ENCODE data around the gene DPYSL3. TPM values are rescaled to one million over a fixed set of nuclear protein-coding genes. Genes with fewer than 3 reads are reported as not detected.
A peak's percentile ranks its signal among the peaks of the same experiment; 100 is the strongest.

The DPYSL3 gene
- total RNA-seq, 1 donor from 2014 or later = 165 TPM

DNA sequence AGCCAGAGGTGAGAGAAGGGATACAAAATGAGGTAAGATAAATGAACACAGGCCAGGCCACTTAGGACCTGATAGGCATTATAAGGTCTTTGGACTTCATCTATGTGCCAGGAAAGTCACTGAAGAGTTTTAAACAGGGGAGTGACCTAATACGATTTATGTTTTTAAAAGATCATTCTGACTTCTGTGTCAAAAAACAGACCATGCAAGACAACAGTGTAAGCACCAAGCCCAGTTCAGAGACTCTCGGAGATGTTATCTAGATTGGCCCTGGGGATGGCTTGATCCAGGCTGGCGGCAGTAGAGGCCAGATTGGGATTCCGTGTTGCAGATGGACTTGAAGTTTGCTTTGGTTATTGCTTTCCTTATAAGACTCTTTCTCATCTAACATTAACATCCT is 43.0 kb upstream of the DPYSL3 start:
- Mint-ChIP-seq H3K9me3 (peaks cover 8% of the 10 kb centered on the region), H3K36me3 (peaks cover 3% of the 10 kb centered on the region), H3K4me3 (no peak overlapping the region), H3K4me1 (peaks cover 37% of the 10 kb centered on the region), H3K27me3 (ENCODE audit: low read depth) (no peaks in the 10 kb centered on the region), H3K27ac (peak overlapping the region; percentile 98)
- TF ChIP-seq, protein P1, sequence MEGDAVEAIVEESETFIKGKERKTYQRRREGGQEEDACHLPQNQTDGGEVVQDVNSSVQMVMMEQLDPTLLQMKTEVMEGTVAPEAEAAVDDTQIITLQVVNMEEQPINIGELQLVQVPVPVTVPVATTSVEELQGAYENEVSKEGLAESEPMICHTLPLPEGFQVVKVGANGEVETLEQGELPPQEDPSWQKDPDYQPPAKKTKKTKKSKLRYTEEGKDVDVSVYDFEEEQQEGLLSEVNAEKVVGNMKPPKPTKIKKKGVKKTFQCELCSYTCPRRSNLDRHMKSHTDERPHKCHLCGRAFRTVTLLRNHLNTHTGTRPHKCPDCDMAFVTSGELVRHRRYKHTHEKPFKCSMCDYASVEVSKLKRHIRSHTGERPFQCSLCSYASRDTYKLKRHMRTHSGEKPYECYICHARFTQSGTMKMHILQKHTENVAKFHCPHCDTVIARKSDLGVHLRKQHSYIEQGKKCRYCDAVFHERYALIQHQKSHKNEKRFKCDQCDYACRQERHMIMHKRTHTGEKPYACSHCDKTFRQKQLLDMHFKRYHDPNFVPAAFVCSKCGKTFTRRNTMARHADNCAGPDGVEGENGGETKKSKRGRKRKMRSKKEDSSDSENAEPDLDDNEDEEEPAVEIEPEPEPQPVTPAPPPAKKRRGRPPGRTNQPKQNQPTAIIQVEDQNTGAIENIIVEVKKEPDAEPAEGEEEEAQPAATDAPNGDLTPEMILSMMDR (IDR thresholded peaks at IDR 0.05; ENCODE audit: unreplicated experiment) = no peak
- DNase-seq (ENCODE audit: low spot score in 2 of 2, unreplicated experiment in 2 of 2) = no peak

DNA sequence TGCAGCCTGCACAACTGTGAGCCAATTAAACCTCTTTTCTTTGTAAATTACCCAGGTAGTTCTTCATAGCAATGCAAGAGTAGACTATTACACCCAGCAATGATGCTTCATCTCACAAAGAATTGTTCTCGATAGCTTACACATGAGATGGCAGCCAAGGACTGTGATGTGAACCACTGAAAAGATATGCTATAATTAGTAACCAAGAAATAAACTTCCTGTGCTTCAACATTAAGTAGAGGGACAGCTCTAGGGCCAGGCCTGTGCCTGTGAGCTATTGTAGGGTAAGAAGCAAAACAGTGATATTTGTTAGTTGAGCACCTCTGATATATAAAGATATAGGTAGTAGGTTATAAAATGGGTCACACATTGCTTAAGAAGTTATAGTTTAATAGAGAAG is 41.8 kb upstream of the DPYSL3 start:
- no peak for DNase-seq (ENCODE audit: low spot score in 2 of 2, unreplicated experiment in 2 of 2)
- TF ChIP-seq, protein P1 (IDR thresholded peaks at IDR 0.05; ENCODE audit: unreplicated experiment) = no peak
- Mint-ChIP-seq H3K4me1 (peaks cover 31% of the 10 kb centered on the region), H3K27ac (peak overlapping the region; percentile 6), H3K27me3 (ENCODE audit: low read depth) (no peaks in the 10 kb centered on the region), H3K4me3 (no peak overlapping the region), H3K36me3 (peaks cover 3% of the 10 kb centered on the region), H3K9me3 (peaks cover 8% of the 10 kb centered on the region)

DNA sequence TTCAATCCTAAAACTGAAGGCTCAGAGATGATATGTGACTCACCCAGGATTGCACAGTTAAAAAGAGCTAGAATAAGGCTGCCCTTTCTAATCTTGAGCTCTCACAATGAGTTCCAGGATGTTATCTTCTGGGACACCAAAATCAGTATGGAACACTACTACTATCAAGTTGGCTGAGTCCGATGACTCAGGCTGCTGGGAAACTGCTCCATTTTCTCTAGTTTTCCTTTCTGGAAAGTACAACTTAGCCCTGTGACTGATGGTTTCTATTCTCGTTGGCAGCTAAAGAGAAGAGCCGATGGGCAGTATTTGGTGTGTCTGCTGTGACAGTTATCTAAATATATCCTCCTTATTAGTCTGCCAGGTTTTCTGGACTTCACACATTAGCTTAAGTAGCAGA is 37.9 kb upstream of the DPYSL3 start:
- H3K27ac Mint-ChIP-seq = no peak overlapping the region
- DNase-seq (ENCODE audit: low spot score in 2 of 2, unreplicated experiment in 2 of 2) = no peak
- TF ChIP-seq, protein P1 (IDR thresholded peaks at IDR 0.05; ENCODE audit: unreplicated experiment) = no peak
- H3K27me3 Mint-ChIP-seq (ENCODE audit: low read depth) = no peaks in the 10 kb centered on the region
- peaks cover 4% of the 10 kb centered on the region for H3K4me1 Mint-ChIP-seq
- H3K36me3 Mint-ChIP-seq = peaks cover 3% of the 10 kb centered on the region
- peaks cover 8% of the 10 kb centered on the region for H3K9me3 Mint-ChIP-seq
- H3K4me3 Mint-ChIP-seq = no peak overlapping the region

DNA sequence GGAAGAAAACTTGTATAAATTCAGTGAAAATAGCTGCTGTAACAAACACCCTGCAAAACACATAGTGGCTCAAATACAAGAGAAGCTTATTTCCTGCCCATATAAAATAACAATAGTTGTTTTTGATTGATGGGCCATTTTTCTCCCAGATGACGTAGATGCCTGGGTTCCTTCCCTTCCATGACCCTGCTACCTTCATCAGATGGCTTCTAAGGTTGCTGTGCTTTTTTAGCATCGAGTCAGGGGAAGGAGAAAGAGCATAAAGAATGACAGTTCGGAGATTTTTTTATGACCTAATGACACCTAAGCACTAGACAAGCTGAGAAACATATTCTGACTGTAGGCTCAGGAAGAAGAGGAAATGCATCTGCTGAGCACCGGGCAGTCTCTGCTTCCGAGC is 34.7 kb upstream of the DPYSL3 start:
- DNase-seq (ENCODE audit: low spot score in 2 of 2, unreplicated experiment in 2 of 2) = no peak
- TF ChIP-seq, protein P1 (IDR thresholded peaks at IDR 0.05; ENCODE audit: unreplicated experiment) = no peak
- H3K27me3 Mint-ChIP-seq (ENCODE audit: low read depth) = no peaks in the 10 kb centered on the region
- peaks cover 4% of the 10 kb centered on the region for H3K9me3 Mint-ChIP-seq
- H3K36me3 Mint-ChIP-seq = peaks cover 1% of the 10 kb centered on the region
- H3K27ac Mint-ChIP-seq = no peak overlapping the region
- H3K4me3 Mint-ChIP-seq = no peak overlapping the region
- no peaks in the 10 kb centered on the region for H3K4me1 Mint-ChIP-seq

DNA sequence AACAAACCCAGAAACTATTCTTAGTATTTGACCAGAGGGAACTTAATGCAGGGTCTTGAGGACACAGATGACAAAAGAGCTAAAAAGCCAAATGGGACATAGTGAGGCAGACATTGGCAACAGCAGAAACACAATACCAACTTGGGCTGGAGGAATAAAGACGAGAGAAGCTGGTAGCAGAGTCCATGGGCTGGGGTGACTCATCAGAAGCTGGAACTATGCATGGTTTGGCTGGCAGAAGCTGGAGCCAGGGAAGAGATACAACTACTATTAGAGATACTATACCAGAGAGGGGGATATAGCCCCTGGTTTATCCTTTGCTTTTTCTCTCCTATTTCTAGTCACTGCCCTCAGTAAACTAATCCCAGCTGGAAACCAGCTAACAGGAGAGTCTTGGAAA is 29.2 kb upstream of the DPYSL3 start:
- peaks cover 29% of the 10 kb centered on the region for H3K4me1 Mint-ChIP-seq
- H3K36me3 Mint-ChIP-seq = no peaks in the 10 kb centered on the region
- no peak overlapping the region for H3K4me3 Mint-ChIP-seq
- H3K9me3 Mint-ChIP-seq = no peaks in the 10 kb centered on the region
- H3K27me3 Mint-ChIP-seq (ENCODE audit: low read depth) = no peaks in the 10 kb centered on the region
- H3K27ac Mint-ChIP-seq = no peak overlapping the region
- TF ChIP-seq, protein P1 (IDR thresholded peaks at IDR 0.05; ENCODE audit: unreplicated experiment) = no peak
- DNase-seq (ENCODE audit: low spot score in 2 of 2, unreplicated experiment in 2 of 2) = no peak

DNA sequence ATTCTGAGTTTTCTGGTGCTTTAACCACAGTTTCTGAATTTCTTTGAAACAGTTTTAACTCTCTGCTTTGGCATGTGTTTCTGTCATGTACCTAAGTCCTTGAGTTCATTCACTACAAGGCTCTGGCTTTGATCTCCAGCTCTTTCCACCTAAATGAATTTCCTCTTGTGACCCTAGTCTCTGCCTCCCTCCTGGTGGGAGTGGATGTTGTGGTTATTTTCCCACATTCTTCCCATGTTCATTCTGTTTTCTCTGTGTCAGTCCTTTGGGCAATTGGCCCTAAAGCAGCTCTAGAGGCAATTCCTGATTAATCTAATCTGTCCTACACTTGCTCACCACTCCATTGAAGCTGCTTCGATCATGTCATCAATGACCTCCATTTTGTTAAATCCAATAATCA is 28.4 kb upstream of the DPYSL3 start:
- no peaks in the 10 kb centered on the region for H3K27me3 Mint-ChIP-seq (ENCODE audit: low read depth)
- no peaks in the 10 kb centered on the region for H3K9me3 Mint-ChIP-seq
- peak overlapping the region; percentile 32 for H3K27ac Mint-ChIP-seq
- no peak for DNase-seq (ENCODE audit: low spot score in 2 of 2, unreplicated experiment in 2 of 2)
- H3K4me1 Mint-ChIP-seq = peaks cover 29% of the 10 kb centered on the region
- TF ChIP-seq, protein P1 (IDR thresholded peaks at IDR 0.05; ENCODE audit: unreplicated experiment) = no peak
- H3K36me3 Mint-ChIP-seq = no peaks in the 10 kb centered on the region
- H3K4me3 Mint-ChIP-seq = no peak overlapping the region

Measured in mesothelial cell of epicardium (in vitro differentiated cells).